H9 (cell line): ENCODE results near the gene VWA3A. TPM values are rescaled to one million over a fixed set of nuclear protein-coding genes. Genes with fewer than 3 reads are reported as not detected.

ENCODE experiments used
- DNase-seq: peaks from one replicate; pipeline ENCODE4 v3.0.0-alpha.2; 2017
- H2AFZ ChIP-seq: one replicate; pipeline ENCODE4 v1.6.1; 2013; ENCODE audit warnings: mild to moderate bottlenecking, low read length, control low read depth, moderate library complexity
- H2AK5ac ChIP-seq: 2 replicates; pipeline ENCODE4 v1.6.1; 2013; ENCODE audit warnings: low read length, control low read depth, mixed read lengths; ENCODE audit not compliant: insufficient read length
- H2BK120ac ChIP-seq: one replicate; pipeline ENCODE4 v1.6.1; 2013; ENCODE audit warnings: low read depth, mild to moderate bottlenecking, low read length, control low read depth, inconsistent platforms; ENCODE audit not compliant: poor library complexity, severe bottlenecking
- H2BK12ac ChIP-seq: 2 replicates; pipeline ENCODE4 v1.6.1; 2013; ENCODE audit warnings: low read length, control low read depth, mixed read lengths, low read depth; ENCODE audit not compliant: insufficient read length
- H2BK15ac ChIP-seq: 2 replicates; pipeline ENCODE4 v1.6.1; 2013; ENCODE audit warnings: low read depth, low read length, control low read depth
- H2BK20ac ChIP-seq: one replicate; pipeline ENCODE4 v1.6.1; 2013; ENCODE audit warnings: low read depth, mild to moderate bottlenecking, low read length, control low read depth, inconsistent platforms; ENCODE audit not compliant: poor library complexity, severe bottlenecking
- H2BK5ac ChIP-seq: 2 replicates; pipeline ENCODE4 v1.6.1; 2013; ENCODE audit warnings: low read length, control low read depth, mixed read lengths; ENCODE audit not compliant: insufficient read length
- H3K14ac ChIP-seq: 2 replicates; pipeline ENCODE4 v1.6.1; 2013; ENCODE audit warnings: low read length, control low read depth; ENCODE audit not compliant: insufficient read depth
- H3K18ac ChIP-seq: 2 replicates; pipeline ENCODE4 v1.6.1; 2013; ENCODE audit warnings: low read depth, mild to moderate bottlenecking, mixed read lengths, low read length, control low read depth; ENCODE audit not compliant: insufficient read length
- H3K23ac ChIP-seq: 2 replicates; pipeline ENCODE4 v1.6.1; 2013; ENCODE audit warnings: low read length, control low read depth, mixed read lengths, low read depth; ENCODE audit not compliant: insufficient read length
- H3K23me2 ChIP-seq: 2 replicates; pipeline ENCODE4 v1.6.1; 2013; ENCODE audit warnings: low read depth, mild to moderate bottlenecking, mixed read lengths, low read length, control low read depth; ENCODE audit not compliant: insufficient read length, poor library complexity, severe bottlenecking
- H3K27ac ChIP-seq: 2 replicates; pipeline ENCODE4 v1.5.1; 2013; ENCODE audit warnings: low read length, control low read depth, mixed read lengths, low read depth; ENCODE audit not compliant: insufficient read length
- H3K27me3 ChIP-seq: 2 replicates; pipeline ENCODE4 v1.6.1; 2013; ENCODE audit warnings: low read length, control low read depth, inconsistent platforms; ENCODE audit not compliant: insufficient read depth
- H3K4ac ChIP-seq: 2 replicates; pipeline ENCODE4 v1.6.1; 2013; ENCODE audit warnings: low read depth, mild to moderate bottlenecking, control low read depth, inconsistent platforms, low read length, moderate library complexity
- H3K4me1 ChIP-seq: 2 replicates; pipeline ENCODE4 v1.6.1; 2013; ENCODE audit warnings: low read length, control low read depth, inconsistent platforms; ENCODE audit not compliant: insufficient read depth
- H3K4me2 ChIP-seq: 2 replicates; pipeline ENCODE4 v1.6.1; 2013; ENCODE audit warnings: low read length, control low read depth, mixed read lengths; ENCODE audit not compliant: insufficient read length, insufficient read depth
- H3K56ac ChIP-seq: 2 replicates; pipeline ENCODE4 v1.6.1; 2013; ENCODE audit warnings: low read depth, mild to moderate bottlenecking, mixed read lengths, low read length, control low read depth; ENCODE audit not compliant: insufficient read length
- H3K79me1 ChIP-seq: 2 replicates; pipeline ENCODE4 v1.6.1; 2013; ENCODE audit warnings: low read depth, mild to moderate bottlenecking, moderate library complexity, low read length, control low read depth, inconsistent platforms; ENCODE audit not compliant: insufficient read depth, poor library complexity, severe bottlenecking
- H3K79me2 ChIP-seq: 2 replicates; pipeline ENCODE4 v1.6.1; 2013; ENCODE audit warnings: low read length, control low read depth, inconsistent platforms; ENCODE audit not compliant: insufficient read depth
- H3K9ac ChIP-seq: 2 replicates; pipeline ENCODE4 v1.6.1; 2013; ENCODE audit warnings: low read length, control low read depth, mixed read lengths; ENCODE audit not compliant: insufficient read length; ENCODE audit errors: extremely low read depth
- H3K9me3 ChIP-seq: one replicate; pipeline ENCODE4 v1.6.1; 2013; ENCODE audit warnings: low read depth, low read length, inconsistent platforms; ENCODE audit not compliant: control insufficient read depth
- H3T11ph ChIP-seq: one replicate; pipeline ENCODE4 v1.6.1; 2013; ENCODE audit warnings: mild to moderate bottlenecking, low read length, control low read depth, inconsistent platforms
- H4K20me1 ChIP-seq: one replicate; pipeline ENCODE4 v1.6.1; 2013; ENCODE audit not compliant: control insufficient read depth, insufficient read length, insufficient read depth
- H4K5ac ChIP-seq: 2 replicates; pipeline ENCODE4 v1.6.1; 2013; ENCODE audit warnings: low read depth, mild to moderate bottlenecking, mixed read lengths, low read length, control low read depth; ENCODE audit not compliant: insufficient read length
- H4K8ac ChIP-seq: replicated peaks from 2 replicates; pipeline ENCODE4 v1.6.1; 2013; ENCODE audit warnings: low read length, control low read depth, mixed read lengths, low read depth; ENCODE audit not compliant: insufficient read length
- H4K91ac ChIP-seq: 2 replicates; pipeline ENCODE4 v1.6.1; 2013; ENCODE audit warnings: low read depth, mild to moderate bottlenecking, moderate library complexity, mixed read lengths, low read length, control low read depth; ENCODE audit not compliant: insufficient read length
- H3K27ac Mint-ChIP-seq, 3 experiments: 2 replicates in 2 of 3; 3 replicates in 1 of 3; pipeline ENCODE4 v1.8.0; 2020 to 2021; ENCODE audit warnings: mixed read lengths in 3 of 3, mild to moderate bottlenecking in 1 of 3, moderate library complexity in 1 of 3
- H3K27me3 Mint-ChIP-seq: 2 replicates; pipeline ENCODE4 v1.8.0; 2021; ENCODE audit warnings: low read depth, mild to moderate bottlenecking, moderate library complexity, mixed read lengths
- H3K36me3 Mint-ChIP-seq, 3 experiments: 2 replicates in 2 of 3; 3 replicates in 1 of 3; pipeline ENCODE4 v1.8.0; 2020 to 2021; ENCODE audit warnings: low read depth in 3 of 3, mixed read lengths in 3 of 3; ENCODE audit not compliant: insufficient read depth in 1 of 3
- H3K4me1 Mint-ChIP-seq, 2 experiments: 2 replicates each; pipeline ENCODE4 v1.8.0; 2020; ENCODE audit warnings: mixed read lengths in 2 of 2
- H3K4me3 Mint-ChIP-seq, 2 experiments: 2 replicates in 1 of 2; 3 replicates in 1 of 2; pipeline ENCODE4 v1.8.0; 2020 to 2021; ENCODE audit warnings: mild to moderate bottlenecking in 2 of 2, mixed read lengths in 2 of 2, moderate library complexity in 1 of 2
- H3K9me3 Mint-ChIP-seq, 2 experiments: 2 replicates in 1 of 2; 3 replicates in 1 of 2; pipeline ENCODE4 v1.8.0; 2020; ENCODE audit warnings: mild to moderate bottlenecking in 2 of 2, mixed read lengths in 2 of 2, moderate library complexity in 1 of 2
- CTCF ChIP-seq: fragments of 200-600 bp; sonication (generic); conservative IDR thresholded peaks from 3 replicates; pipeline ENCODE4 v1.8.0; 2021; ENCODE audit warnings: antibody characterized with exemption, mild to moderate bottlenecking
- WGBS: extraction: QIAGEN DNeasy Blood & Tissue Kit; methylation state at CpG from one replicate; pipeline ENCODE4 v1.1.7; 2013; ENCODE audit warnings: missing lambda C conversion rate, low lambda C conversion rate, mixed read lengths; ENCODE audit not compliant: insufficient read length; ENCODE audit errors: extremely low coverage; 5-methylcytosine and 5-hydroxymethylcytosine counted together
- total RNA-seq: library from RNA; stranded (reverse); gene quantifications from 2 replicates; pipeline ENCODE4 v1.2.1, GENCODE V29; 2021

VWA3A gene
- total RNA-seq, 1 experiment from 2014 or later = not detected

- no peak overlapping the region for H4K91ac ChIP-seq
- no peak overlapping the region for H3T11ph ChIP-seq
- H2BK20ac ChIP-seq = no peak overlapping the region
- Mint-ChIP-seq H3K4me1 (peaks cover 30 to 35% of the 10 kb centered on the region in 2 experiments), H3K36me3 (peaks cover 0 to 2% (median 0%) of the 10 kb centered on the region in 3 experiments; a peak in 1 of 7 replicates), H3K27me3 (peaks cover 11% of the 10 kb centered on the region), H3K4me3 (no peak overlapping the region), H3K27ac (no peak overlapping the region), H3K9me3 (peaks cover 3 to 4% of the 10 kb centered on the region in 2 experiments; a peak in 3 of 5 replicates)
- H3K79me2 ChIP-seq = no peaks in the 10 kb centered on the region
- H4K20me1 ChIP-seq = no peaks in the 10 kb centered on the region
- H2BK12ac ChIP-seq = no peak overlapping the region
- H3K4me1 ChIP-seq = no peaks in the 10 kb centered on the region; the same call in 1 of the 2 replicates
- no peak overlapping the region for H2AFZ ChIP-seq
- H3K4me2 ChIP-seq = no peak overlapping the region
- TF ChIP-seq CTCF = no peak
- no peak overlapping the region for H3K23ac ChIP-seq
- no peak overlapping the region for H2BK5ac ChIP-seq
- H3K9ac ChIP-seq = no peak overlapping the region
- no peak overlapping the region for H3K56ac ChIP-seq
- no peak overlapping the region for H4K8ac ChIP-seq
- H2AK5ac ChIP-seq = no peak overlapping the region
- no peaks in the 10 kb centered on the region for H3K79me1 ChIP-seq
- no peak overlapping the region for H3K4ac ChIP-seq
- no peak overlapping the region for H3K14ac ChIP-seq
- WGBS = no CpG with 5 or more reads among the region's 2 CpGs
- no peak overlapping the region for H2BK15ac ChIP-seq
- H2BK120ac ChIP-seq = no peak overlapping the region
- H3K27ac ChIP-seq = no peak overlapping the region
- H3K23me2 ChIP-seq = peaks cover 12% of the 10 kb centered on the region
- DNase-seq = no peak
- H4K5ac ChIP-seq = no peak overlapping the region
- no peaks in the 10 kb centered on the region for H3K27me3 ChIP-seq
- no peaks in the 10 kb centered on the region for H3K9me3 ChIP-seq
- no peak overlapping the region for H3K18ac ChIP-seq
Measured at GRCh38 chr16:22193063-22193411, 100.7 kb downstream of the VWA3A start.
